Kidney (tissue), 14 donors: ENCODE measurements around the gene EIF6. TPM values are rescaled to one million over a fixed set of nuclear protein-coding genes. Genes with fewer than 3 reads are reported as not detected.

Experiments used
- DNase-seq, 5 donors: peaks; one replicate each; pipeline ENCODE4 v3.0.0-alpha.2; 2013 to 2020
- FAIRE-seq: peaks from 2 replicates; lab custom pipeline; 2012; peaks lifted over from hg19 to GRCh38; lab: Jason Lieb, UNC
- H3K27ac ChIP-seq, 2 donors: one replicate each; pipeline ENCODE4 v1.7.0; 2013; ENCODE audit warnings: low read depth in 2 of 2, low read length in 2 of 2, inconsistent platforms in 1 of 2
- H3K27me3 ChIP-seq: one replicate; pipeline ENCODE4 v1.7.1; 2013; ENCODE audit warnings: low read length, inconsistent platforms; ENCODE audit not compliant: control insufficient read depth, insufficient read depth
- H3K36me3 ChIP-seq, 3 donors: one replicate each; pipeline versions ENCODE4 v1.7.0 to v1.7.1; 2013; ENCODE audit warnings: low read length in 3 of 3, control low read depth in 1 of 3, inconsistent platforms in 1 of 3; ENCODE audit not compliant: insufficient read depth in 3 of 3, control insufficient read depth in 2 of 3
- H3K4me1 ChIP-seq, 3 donors: one replicate each; pipeline versions ENCODE4 v1.7.0 to v1.7.1; 2013; ENCODE audit warnings: low read length in 3 of 3, inconsistent platforms in 1 of 3, low read depth in 1 of 3; ENCODE audit not compliant: control insufficient read depth in 2 of 3, insufficient read depth in 2 of 3
- H3K4me3 ChIP-seq, 3 donors: one replicate each; pipeline versions ENCODE4 v1.7.0 to v1.8.1; 2013; ENCODE audit warnings: low read length in 3 of 3, control low read depth in 1 of 3, inconsistent platforms in 1 of 3
- H3K9ac ChIP-seq, 3 donors: one replicate each; pipeline versions ENCODE4 v1.7.0 to v1.7.1; 2013; ENCODE audit warnings: low read length in 3 of 3, control low read depth in 1 of 3, inconsistent platforms in 1 of 3
- H3K9me3 ChIP-seq, 3 donors: one replicate each; pipeline versions ENCODE4 v1.7.0 to v1.7.1; 2013; ENCODE audit warnings: low read length in 3 of 3, control low read depth in 1 of 3, inconsistent platforms in 1 of 3; ENCODE audit not compliant: control insufficient read depth in 2 of 3, insufficient read depth in 1 of 3
- CTCF ChIP-seq: IDR thresholded peaks from 3 replicates; pipeline ENCODE4 v1.5.1; 2012; ENCODE audit warnings: mild to moderate bottlenecking, moderate library complexity, borderline replicate concordance; ENCODE audit not compliant: insufficient read depth; ENCODE audit errors: extremely low read depth
- intact Hi-C: fragments of 100-400 bp; cut with DNase I; formaldehyde crosslinking; loops from one replicate; pipeline ENCODE4 v1.11.1; 2022
- polyA plus RNA-seq: library from polyadenylated mRNA; stranded (reverse); fragments of 350-450 nt; fragmentation: Illumina TruSeq; extraction: RNeasy Lipid Tissue Mini Kit (QIAGEN cat#74804); gene quantifications from one replicate; pipeline ENCODE4 v1.2.3, GENCODE V29; 2014; ENCODE audit warnings: low read depth, low replicate concordance; ENCODE audit not compliant: insufficient read depth
- total RNA-seq: library from RNA; stranded (reverse); fragmentation: NEBNext Ultra II Directional; extraction: Animal tissue kit (Norgen Biotek cat#: 25700); gene quantifications from one replicate; pipeline ENCODE4 v1.2.1, GENCODE V29; 2021
- donor health status: control.
- donor health status: control.
- donor health status: control.
- donor health status: control.
- donor health status: control.
- donor health status: DM: yes; HTN: yes; CAD: no.
- donor health status: Normal renal cell carcinoma (clear cell type).

Gene EIF6
- total and polyA plus RNA-seq, 2 donors from 2014 or later: 114 to 254 TPM

DNA sequence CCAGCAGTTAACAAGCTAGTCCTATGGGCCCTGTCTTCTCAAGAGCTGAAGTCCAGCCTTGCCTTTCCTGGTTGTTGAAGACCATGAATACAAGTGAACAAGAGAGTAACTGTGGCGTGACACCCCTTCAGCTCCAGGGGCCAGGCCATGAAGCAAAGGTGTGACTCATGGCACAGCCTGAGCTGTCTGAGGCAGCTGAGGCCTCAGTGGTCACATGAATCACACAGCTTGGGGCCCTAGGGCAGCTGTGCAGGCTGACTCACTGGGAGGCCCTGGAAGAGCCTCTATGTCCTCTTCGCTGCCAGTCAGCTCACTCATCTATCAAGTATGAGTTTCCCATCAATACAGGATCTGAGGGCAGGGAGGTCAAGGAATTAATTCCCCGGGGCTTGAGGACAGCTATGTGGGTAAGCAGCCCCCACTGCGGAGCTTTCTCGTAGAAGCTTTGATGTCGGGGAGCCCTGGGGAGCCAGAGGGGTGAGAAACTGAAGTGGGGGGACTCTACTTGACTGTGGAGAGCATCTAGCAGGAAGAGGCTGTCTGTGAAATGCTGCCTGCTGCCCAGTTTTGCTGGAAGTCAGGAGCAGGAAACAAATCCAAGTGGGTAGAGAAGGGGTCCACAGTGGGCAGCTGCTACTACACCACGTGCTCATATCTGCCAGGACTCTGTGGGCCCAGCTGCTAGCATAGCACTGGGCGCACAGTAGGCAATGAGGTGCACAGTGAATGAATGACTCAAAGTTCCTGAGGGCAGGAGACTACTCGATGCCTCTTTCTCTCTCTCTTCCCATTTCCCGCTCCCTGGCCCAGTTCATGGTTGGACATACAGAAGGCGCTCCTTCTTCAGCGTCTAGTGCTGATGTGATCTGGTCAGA is 21.3 kb upstream of the EIF6 start:
- peak in 1 of 5 donors; percentile 93 for DNase-seq
- peaks cover 0 to 15% (median 8%) of the 10 kb centered on the region in 3 donors for H3K4me1 ChIP-seq

GRCh38 chr20:35304956-35305355 is 20.4 kb upstream of the EIF6 start:
- no peaks in the 10 kb centered on the region for H3K9me3 ChIP-seq
- no peak overlapping the region for H3K27ac ChIP-seq
- FAIRE-seq: no peak
- no peak for DNase-seq
- no peak overlapping the region for H3K9ac ChIP-seq
- H3K4me1 ChIP-seq: peaks cover 0 to 15% (median 8%) of the 10 kb centered on the region in 3 donors
- intact Hi-C loops: loop anchor here (5.0 kb wide), 1 partner anchor 137 kb away; no protein-coding TSS in a partner anchor
- no peaks in the 10 kb centered on the region for H3K27me3 ChIP-seq
- H3K36me3 ChIP-seq: peaks cover 0 to 8% (median 0%) of the 10 kb centered on the region in 3 donors
- TF ChIP-seq CTCF: no peak
- H3K4me3 ChIP-seq: no peak overlapping the region

More for the DNA sequence above, 21.3 kb upstream of the EIF6 start:
- Histone ChIP-seq H3K27ac (no peak overlapping the region), H3K36me3 (peaks cover 0 to 8% (median 0%) of the 10 kb centered on the region in 3 donors), H3K9ac (no peak overlapping the region), H3K27me3 (no peaks in the 10 kb centered on the region), H3K9me3 (no peaks in the 10 kb centered on the region), H3K4me3 (no peak overlapping the region)
- TF ChIP-seq CTCF: no peak
- intact Hi-C loops: no loop called here
- FAIRE-seq: no peak

DNA sequence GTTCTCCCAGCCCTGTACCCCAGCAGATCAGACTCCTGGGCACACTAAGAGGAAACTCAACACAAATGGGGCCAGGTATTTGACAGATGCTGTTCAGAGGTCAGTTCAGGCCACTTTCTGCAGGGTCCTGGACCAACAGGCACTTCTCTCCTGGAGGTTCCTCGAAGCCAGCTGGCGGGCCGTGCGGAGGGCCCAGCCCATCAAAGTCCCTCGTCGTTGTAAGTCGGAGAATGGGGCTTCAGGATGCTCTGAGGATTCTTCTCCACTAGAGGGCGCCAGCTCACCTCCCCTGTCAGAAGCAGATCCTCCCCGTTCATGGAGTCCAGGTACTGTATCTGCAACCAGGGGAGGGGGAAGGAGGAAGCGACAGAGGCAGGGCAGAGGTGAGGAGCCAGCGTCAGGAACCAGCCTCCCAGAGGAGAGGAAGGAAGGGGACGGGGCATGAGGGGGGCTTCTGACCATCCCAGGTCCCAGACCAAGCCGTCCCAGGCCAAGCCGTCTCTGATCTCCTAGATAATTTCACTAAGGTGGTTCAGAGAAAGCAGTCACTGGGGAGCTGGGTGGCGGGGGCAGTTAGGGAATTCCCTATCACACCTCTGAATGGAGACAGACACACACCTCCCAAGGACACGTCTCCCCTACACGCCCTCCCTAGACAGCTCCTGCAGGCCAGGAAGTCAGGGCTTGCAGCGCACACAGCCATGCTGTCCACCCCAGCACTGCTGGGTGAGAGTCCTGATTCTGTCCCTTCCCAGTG is 19.3 kb upstream of the EIF6 start:
- Histone ChIP-seq H3K9me3 (no peaks in the 10 kb centered on the region), H3K9ac (no peak overlapping the region), H3K4me3 (no peak overlapping the region), H3K4me1 (peaks cover 0 to 15% (median 8%) of the 10 kb centered on the region in 3 donors), H3K27ac (no peak overlapping the region), H3K36me3 (peaks cover 0 to 6% (median 0%) of the 10 kb centered on the region in 3 donors), H3K27me3 (no peaks in the 10 kb centered on the region)
- no peak for FAIRE-seq
- peak in 4 of 5 donors; percentile 87 to 93 (median 90) for DNase-seq
- intact Hi-C loops: loop anchor here (5.0 kb wide), 1 partner anchor 138 kb away; no protein-coding TSS in a partner anchor
- peak; percentile 91 for TF ChIP-seq CTCF
